Activated CD4-positive, alpha-beta T cell treated with anti-CD3 and anti-CD28 coated beads, Interleukin-10, Interleukin-2, amounts not matched to agents 100 ng/mL and 50 ng/mL, durations not matched to agents 16 hours and 8 hours (primary cell): ENCODE results near the gene SHFL.

Source experiments
- DNase-seq: peaks from one replicate; pipeline ENCODE4 v3.0.0-alpha.2; 2020

SHFL gene

DNA sequence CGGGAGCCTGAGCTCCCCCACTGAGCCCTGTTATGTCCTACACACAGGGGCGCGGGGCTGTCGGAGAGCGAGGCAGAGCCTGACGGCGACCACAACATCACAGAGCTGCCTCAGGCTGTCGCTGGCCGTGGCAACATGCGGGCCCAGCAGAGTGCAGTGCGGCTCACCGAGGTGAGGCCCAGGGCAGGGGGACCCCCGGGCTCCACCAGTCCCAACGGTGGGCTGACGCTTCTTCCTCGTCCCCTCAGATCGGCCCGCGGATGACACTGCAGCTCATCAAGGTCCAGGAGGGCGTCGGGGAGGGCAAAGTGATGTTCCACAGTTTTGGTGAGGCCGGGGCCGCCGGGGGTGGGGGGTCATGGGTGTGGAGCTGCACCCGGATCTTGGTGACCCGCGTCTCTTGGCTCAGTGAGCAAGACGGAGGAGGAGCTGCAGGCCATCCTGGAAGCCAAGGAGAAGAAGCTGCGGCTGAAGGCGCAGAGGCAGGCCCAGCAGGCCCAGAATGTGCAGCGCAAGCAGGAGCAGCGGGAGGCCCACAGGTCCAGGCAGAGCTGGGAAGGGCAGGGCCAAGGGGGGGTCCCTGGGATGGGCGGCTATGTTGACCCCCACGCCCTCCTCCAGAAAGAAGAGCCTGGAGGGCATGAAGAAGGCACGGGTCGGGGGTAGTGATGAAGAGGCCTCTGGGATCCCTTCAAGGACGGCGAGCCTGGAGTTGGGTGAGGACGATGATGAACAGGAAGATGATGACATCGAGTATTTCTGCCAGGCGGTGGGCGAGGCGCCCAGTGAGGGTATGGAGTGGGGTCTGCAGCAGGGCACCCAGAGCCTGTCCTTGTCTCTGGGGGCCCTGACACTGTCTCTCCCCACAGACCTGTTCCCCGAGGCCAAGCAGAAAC lies 24.2 kb downstream of the SHFL start:
- DNase-seq: no peak

DNA sequence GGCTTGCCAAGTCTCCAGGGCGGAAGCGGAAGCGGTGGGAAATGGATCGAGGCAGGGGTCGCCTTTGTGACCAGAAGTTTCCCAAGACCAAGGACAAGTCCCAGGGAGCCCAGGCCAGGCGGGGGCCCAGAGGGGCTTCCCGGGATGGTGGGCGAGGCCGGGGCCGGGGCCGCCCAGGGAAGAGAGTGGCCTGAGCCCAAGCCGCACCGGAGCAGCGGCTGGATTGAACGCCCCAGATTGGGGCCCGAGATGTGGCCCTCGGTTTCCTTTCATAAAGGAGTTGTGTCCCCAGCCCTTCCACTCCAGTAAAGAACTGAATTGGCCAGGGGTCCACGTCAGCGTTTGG lies 24.8 kb downstream of the SHFL start:
- DNase-seq: no peak

DNA sequence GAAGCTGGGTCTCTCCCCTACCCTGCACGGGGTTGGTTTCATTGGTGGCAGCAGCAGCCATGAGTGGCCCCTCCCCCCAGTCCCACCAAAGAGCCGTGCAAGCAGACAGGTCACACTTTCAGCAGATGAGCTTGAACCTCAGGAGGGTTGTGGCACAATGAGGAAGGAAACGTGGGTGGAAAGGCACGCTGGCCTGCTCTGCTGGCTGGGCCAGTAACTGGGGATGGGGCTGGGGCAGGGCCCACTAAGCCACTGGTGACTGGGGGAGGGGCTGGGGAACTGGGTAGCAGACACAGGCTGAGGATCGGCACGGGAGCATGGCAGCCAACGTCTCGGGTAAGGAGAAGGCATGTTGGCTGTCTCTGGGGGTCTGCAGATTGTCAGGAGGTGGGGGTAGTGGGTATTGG lies 25.3 kb downstream of the SHFL start, which contains the start of gene P2RY11:
Gene P2RY11, plus strand, starts transcription at position 289 of the 407 bp plus-strand sequence. Its CDS starts 29 bp downstream, at position 318.
- peak; percentile 78 for DNase-seq

DNA sequence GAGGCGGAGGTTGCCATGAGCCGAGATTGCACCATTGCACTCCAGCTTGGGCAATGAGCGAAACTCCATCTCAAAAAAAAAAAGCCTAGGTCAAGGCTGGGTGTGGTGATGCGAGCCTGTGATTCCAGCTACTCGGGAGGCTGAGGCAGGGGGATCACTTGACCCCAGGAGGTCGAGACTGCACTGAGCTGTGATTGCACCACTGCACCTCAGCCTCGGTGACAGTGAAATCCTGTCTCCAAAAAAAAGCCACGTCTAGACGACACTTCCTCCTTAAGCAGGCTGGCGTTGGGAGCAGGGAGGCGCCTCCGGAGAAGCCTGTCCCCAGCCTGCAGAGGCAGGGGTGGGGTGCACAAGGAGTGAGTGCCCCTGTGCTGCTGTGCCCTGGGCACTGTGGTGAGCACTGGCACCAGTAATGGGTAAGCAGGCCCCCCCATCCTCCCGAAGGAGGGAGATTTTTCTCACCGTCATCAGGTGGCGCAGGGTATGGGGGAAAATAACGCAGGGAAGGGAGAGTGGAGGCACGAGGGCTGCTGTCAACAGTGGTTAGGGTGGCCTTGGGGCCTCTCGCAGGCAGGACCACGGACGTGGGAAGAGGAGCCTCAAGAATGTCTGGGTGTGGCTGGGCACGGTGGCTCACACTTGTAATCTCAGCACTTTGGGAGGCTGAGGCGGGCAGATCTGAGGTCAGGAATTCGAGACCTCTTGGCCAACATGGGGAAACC lies 26.1 kb downstream of the SHFL start:
- DNase-seq: peak; percentile 80

DNA sequence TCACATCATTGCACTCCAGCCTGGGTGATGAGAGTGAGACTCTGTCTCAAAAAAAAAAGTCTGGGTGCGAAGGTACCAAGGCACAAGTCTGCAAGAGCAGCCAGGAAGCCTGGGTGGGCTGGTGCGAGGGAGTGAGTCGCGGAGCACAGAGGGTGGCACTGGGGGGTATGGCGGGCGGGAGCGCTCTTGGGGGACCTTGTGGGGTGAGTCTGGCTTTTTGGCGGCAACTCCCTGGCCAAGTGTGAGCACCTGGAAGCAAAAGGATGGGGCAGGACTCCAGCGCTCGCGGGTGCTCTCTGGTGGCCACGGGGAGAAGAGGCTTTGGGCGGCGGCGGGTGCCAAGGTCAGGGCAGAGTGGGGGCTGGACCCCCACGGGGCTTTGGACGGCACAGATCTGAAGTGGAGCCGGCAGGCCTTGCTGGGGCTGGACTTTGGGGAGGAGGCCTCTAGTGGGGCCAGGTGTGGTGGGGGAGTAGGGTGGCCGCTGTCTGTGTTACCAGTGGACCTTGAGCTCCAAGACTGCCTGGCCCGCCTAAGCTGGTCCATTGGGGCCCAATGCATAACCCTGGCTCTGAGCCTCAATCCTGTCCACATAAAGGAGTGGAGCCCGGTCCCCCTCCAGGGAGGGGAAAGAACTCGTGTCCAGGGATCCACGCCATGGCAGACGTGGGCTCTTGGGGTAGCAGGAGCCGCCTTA lies 26.9 kb downstream of the SHFL start:
- peak; percentile 83 for DNase-seq

DNA sequence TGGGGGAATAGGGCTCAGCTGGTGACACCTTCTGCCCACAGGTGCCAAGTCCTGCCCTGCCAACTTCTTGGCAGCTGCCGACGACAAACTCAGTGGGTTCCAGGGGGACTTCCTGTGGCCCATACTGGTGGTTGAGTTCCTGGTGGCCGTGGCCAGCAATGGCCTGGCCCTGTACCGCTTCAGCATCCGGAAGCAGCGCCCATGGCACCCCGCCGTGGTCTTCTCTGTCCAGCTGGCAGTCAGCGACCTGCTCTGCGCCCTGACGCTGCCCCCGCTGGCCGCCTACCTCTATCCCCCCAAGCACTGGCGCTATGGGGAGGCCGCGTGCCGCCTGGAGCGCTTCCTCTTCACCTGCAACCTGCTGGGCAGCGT lies 27.5 kb downstream of the SHFL start:
- peak; percentile 42 for DNase-seq

DNA sequence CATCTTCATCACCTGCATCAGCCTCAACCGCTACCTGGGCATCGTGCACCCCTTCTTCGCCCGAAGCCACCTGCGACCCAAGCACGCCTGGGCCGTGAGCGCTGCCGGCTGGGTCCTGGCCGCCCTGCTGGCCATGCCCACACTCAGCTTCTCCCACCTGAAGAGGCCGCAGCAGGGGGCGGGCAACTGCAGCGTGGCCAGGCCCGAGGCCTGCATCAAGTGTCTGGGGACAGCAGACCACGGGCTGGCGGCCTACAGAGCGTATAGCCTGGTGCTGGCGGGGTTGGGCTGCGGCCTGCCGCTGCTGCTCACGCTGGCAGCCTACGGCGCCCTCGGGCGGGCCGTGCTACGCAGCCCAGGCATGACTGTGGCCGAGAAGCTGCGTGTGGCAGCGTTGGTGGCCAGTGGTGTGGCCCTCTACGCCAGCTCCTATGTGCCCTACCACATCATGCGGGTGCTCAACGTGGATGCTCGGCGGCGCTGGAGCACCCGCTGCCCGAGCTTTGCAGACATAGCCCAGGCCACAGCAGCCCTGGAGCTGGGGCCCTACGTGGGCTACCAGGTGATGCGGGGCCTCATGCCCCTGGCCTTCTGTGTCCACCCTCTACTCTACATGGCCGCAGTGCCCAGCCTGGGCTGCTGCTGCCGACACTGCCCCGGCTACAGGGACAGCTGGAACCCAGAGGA lies 28.0 kb downstream of the SHFL start:
- DNase-seq: no peak

DNA sequence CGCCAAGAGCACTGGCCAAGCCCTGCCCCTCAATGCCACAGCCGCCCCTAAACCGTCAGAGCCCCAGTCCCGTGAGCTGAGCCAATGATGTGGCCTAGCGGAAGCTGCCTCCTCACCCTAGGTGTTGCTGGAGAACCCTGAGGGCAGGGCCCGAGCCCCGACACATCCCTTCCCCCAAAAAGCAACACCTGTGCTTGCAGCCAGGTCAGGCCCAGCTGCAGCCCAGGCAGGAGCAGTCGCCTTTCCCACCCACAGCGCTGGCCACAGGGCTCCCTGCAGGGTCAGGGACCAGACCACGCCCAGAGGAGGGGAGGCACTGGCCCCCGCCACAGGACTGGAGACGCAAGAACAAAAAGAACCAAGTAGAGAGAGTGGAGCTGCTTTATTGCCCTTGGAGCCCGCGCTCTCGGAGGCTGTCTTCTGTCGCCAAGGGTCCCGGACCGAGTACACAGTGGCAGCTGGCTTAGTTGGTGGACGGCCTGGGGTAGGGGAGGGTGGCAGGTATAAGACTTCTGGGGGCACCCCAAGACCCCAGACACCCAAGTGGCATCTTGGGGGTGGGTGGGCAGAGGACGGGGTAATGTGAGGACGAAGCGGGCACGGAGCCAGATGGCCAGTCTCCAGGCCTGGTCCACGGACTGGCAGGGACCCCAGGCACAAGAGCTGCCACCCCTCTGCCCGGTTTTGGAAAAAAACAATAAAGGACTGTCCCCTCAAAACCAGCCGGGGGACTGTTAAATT lies 28.7 kb downstream of the SHFL start:
- DNase-seq: peak; percentile 34

DNA sequence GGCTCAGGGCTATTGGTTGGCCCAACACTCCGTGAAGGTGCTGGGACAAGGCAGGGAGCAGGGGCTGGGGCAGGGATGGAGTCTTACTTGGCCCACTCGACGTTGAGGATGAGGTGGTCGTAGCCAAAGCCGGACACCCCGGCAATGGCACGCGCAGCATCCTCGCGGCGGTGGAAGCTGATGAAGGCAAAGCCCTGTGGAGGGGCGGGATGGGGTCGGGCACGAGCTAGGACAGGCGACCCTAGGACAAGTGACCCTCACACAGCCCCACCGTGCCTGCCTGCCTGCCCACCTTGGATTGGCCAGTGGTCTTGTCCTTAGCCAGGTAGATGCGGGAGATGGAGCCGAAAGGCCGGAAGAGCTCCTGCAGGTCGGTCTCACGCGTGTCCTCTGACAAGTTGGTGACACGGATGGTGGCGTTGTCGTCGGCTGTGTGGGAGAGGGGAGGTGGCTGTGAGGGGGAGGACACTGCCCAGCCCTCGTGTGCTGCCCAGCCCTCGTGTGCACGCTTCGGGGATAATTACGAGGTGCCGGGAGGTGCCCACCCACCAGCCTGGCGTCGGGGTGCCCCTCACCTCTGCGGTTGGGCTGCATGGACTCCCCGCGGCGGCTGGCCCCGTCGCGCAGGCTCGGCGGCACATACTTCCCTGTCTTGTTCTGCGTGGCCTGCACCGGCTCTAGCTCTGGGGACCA lies 29.4 kb downstream of the SHFL start:
- no peak for DNase-seq

DNA sequence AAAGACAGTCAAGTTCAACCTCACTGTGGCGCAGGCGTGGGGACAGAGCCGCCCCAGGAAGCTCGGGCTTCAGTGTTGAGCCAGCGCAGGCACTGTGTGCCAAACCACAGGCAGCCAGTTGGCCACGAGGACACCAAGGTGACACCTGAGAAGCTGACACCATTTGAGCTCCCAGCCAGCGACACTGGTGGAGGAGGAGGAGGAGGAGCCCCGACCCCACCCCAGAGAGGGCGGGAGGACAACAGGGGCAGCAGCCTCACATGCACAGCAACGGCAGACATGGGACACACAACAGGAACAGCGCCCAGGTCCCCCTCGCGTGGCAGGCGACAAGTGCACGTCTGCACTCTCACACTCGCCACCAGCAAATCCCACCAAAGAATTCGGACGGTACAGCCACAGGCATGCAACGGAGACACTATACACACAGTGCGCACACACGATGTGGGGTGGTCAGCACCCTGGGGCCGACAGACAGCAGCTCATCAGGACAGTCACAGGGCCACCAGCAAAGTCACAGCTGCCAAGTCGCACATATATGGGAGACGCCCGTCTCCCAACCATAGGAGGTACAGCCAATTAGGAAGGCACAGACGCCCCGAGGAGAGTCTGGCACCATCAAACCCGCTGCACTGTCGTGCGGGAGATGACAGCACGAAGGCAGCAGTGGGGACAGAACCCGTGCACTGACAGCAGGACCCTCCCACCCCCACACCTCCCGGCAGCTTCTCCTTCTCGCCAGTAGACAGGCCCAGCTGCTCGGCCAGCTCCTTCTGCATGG lies 30.2 kb downstream of the SHFL start:
- DNase-seq: no peak

DNA sequence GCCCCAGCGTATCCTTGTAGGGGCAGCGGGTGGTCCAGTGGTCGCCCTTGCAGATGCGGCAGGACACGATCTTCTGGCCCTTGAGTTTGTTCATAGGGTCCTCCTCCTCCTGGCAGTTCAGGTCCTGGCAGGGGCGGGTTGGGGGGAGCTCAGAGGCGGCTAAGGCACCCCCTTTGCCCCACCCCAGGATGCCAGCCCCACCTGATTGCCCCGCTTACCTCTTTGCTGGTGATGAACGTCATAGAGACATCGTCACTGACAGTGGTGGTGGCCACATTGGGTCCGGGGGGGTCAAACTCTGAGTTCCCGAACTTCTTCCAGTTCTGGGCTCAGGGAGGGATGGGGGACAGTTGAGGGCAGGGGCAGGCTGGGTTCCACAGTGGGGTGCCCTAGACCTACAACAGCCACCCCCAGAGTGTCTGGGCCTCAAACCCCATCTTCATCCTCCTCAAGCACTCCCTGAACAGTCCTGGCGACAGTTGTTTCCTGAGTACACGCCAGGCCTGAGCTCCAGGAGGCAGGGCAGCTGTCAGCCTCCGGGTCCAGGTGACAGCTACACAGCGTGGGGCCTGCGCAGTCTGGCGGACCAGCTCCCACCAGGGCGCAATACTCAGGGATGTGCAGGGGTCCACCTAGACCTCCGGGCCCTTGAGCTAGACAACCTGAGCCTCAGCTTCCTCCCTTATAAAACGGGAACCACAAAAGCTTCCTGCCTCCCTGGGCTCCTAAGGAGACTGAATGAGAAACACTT lies 30.9 kb downstream of the SHFL start:
- DNase-seq: no peak

DNA sequence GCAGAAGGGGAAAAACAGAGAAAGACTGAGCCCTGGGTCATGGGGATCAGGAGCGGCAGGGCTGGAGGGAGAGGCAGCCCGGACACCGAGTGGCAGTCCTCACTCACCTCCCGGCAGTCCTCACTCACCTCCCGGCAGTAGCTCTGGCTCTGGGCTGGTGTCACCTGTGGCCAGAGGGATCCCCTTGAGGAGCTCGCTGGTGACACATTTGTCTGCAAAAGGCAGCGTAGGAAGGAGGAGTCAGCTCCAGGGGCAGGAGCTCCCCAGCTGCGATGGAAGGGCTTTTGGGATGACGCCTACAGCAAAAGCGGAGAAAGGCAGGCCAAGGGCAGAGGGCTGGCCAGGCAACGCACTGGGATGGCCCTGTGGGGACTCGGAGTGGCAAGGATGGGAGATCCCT lies 32.8 kb downstream of the SHFL start:
- DNase-seq: no peak

DNA sequence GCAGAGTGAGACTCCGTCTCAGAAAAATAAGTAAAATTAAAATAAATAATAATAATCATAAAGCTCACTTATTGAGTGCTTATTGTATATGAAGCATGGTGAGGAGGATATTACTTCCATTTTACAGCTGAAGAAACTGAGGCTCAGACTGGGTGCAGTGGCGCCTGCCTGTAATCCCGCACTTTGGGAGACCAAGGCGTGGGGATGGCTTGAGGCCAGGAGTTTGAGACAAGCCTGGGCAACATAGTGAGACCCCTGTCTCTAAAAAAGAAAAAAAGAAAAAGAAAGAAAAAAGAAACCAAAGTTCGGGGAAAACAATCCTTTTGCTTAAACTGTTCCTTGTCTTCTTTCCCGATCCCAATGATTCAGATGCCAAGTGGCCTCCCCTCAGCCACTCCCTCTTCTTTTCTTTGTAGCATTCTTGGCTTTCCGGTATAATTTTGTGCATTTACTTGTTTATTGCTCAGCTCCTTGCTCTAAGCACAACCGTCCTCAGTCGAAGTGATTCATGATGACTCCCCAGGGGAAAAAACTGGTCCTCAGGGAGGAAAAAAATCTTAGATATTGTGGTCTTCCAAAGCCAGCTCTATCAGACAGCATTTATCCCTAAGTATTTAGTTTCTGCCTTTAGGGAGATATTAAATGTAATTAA lies 34.5 kb downstream of the SHFL start:
- DNase-seq: no peak

DNA sequence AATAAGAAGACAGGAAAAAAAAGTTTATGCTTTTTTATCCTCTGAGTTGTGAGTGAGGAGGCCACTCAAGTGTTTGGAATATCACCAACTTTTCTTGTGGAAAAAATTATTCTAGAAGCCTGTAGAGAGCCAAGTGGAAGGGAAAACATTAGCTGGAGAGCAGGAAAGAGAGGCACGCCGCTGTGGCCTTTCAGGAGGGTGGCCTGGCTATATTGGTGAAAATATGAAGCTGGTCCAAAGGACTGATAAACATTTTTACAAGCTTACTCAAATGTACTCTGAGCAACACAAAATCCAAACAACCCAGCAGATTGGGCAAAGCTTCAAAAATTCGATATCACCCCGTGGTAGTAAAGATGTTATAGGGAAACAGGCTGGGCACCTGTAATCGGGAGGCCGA lies 35.9 kb downstream of the SHFL start:
- DNase-seq: no peak

DNA sequence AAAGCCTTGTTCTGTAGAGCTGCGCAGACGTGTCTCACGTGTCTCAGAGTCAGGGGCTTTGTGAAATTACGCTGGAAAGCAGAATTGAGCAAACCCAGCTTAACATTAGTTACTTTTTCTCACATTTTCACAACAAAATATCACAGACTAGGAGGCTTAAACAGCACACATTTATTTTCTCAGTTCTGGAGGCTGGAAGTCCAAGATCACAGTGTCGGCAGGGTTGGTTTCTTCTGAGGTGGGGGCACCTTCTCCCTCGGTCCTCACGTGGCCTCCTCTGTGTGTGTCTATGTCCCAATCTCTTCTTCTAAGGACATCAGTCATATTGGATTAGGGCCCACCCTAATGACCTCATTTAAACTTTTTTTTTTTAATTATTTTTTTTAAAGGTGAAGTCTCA lies 38.3 kb downstream of the SHFL start:
- no peak for DNase-seq

DNA sequence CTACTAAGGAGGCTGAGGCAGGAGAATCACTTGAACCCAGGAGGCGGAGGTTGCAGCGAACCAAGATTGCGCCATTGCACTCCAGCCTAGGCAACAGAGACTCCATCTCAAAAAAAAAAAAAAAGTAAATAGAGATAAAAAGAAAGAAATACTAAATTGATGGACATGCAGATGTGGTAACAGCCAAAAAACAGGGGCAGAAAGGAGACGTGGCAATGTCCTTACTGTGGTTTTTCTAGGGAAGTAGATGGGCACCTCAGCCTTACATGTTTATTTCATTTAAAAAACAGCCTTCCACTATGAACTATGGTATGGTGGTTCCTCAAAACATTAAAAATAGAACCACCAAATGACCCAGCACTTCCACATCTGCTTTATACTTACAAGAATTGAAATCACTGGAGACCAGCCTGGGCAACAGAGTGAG lies 40.1 kb downstream of the SHFL start:
- DNase-seq: no peak

DNA sequence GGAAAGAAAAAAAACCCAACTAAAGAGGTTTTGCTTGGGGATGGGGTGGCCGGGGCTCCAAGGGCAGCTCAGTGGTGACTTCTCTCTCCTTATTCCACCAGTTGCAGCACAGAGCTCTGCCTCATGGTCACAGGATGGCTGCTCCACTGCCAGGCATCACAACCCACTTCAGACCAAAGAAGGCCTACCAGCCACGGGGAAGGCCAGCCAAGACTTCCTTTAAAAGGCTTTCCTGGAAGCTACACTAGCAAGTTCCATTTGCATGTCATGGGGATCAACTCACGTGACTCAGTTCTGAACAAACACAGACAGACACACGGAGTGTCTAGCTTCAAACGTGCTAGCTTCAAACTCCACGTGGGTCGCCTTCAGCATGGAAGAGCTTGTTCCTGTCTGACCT lies 46.8 kb downstream of the SHFL start:
- DNase-seq: no peak

DNA sequence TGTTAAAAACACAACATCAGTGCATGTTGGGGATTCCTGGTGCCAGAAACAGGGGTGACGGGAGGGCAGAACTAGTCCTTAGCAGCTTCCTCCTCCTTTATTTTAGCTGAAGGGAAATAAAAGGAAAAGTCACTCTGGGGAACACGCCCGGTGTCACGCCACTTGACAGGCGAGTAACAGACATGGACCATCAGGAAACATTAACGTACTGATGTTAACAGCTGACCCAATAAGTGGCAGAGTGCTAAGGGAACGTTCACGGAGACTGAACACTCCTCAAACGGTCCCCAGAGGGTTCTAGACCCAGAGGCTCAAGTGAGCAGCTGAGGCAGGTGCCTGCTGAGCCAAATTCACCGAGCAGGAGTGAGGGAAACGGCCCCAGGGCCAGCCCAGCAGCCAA lies 47.5 kb downstream of the SHFL start:
- no peak for DNase-seq

DNA sequence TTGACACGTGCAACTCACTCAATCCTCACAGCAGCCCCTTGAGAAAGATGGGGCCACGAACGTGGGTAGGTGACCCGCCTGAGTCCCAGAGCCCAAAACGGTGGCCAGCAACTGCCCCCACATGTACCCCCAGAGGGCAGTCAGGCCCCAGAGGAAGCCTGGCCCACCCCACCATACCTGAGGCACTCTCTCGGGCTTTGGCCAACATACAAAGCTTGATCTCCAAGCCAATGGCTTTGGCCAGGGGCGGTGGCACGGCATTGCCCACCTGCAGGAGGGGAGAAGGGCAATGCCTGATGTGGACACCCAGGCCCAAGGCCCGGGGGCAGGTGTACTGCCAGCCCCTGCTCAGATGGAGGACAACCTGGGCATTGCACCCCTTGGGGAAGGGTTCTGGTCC lies 47.9 kb downstream of the SHFL start:
- no peak for DNase-seq
